ENCODE results near the gene NRP1. TPM values are rescaled to one million over a fixed set of nuclear protein-coding genes. Genes with fewer than 3 reads are reported as not detected.

NRP1 gene
- total and polyA plus RNA-seq, 2 donors (not counting 3 experiments of a cell fraction or from before 2014, with no cell fraction given): 122 to 306 TPM

DNA sequence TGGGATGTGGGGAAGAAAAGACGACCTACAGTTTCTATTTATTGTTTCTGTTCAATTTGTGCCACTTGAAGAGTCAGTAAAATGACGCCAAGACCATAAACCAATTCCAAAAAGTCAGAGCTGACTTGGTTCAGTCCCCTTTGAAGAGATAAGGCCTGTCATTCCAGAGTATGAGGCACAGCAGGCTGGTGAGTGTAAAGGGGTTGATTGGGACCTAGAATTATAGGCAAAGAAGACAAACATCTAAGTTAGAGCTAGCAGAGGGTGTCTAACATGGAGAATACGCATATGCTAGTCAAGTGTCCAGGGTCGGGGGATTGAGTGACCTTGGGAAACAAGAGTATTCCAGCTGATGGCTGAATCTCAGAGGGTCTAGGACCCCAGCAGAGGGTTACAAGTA is 23.6 kb downstream of the NRP1 start:
- no peak overlapping the region for H3K9ac ChIP-seq (replicated peaks; ENCODE audit: extremely low read depth, insufficient read depth, low read length)
- no peaks in the 10 kb centered on the region for H3K27me3 ChIP-seq (ENCODE audit: control insufficient read depth in 2 of 2, insufficient read depth in 2 of 2, low read length in 2 of 2)
- CTCF ChIA-PET: no interaction called here
- no peak overlapping the region for H3K27ac ChIP-seq (ENCODE audit: insufficient read depth, low read depth, low read length)
- no peak overlapping the region for H3K4me2 ChIP-seq (ENCODE audit: insufficient read depth, low read length)
- no peak for FAIRE-seq
- intact Hi-C loops (cut with micrococcal nuclease): no loop called here
- H3K36me3 ChIP-seq (ENCODE audit: control insufficient read depth in 2 of 2, extremely low read depth in 1 of 2, insufficient read depth in 2 of 2, low read length in 2 of 2): peaks cover 3 to 4% of the 10 kb centered on the region in 2 experiments
- POLR2A ChIA-PET: no interaction called here
- dilution Hi-C loops (cut with MboI; ENCODE audit: extremely low pct_ligation_motif_present, low sequenced_read_pairs): no loop called here
- BruUV-seq (replicated peaks): no TSS peak
- H3K79me2 ChIP-seq (ENCODE audit: control insufficient read depth, insufficient read depth, low read length): peaks cover 94% of the 10 kb centered on the region
- no peak for TF ChIP-seq POLR2AphosphoS5 (IDR thresholded peaks at IDR 0.05; ENCODE audit: insufficient read depth, low read depth, low read length)
- no peak for TF ChIP-seq MYC (IDR thresholded peaks at IDR 0.05; ENCODE audit: low read depth, low read length)
- TF ChIP-seq FOS (IDR thresholded peaks at IDR 0.05; ENCODE audit: borderline replicate concordance, insufficient read depth, low read length): no peak
- TF ChIP-seq GATA2 (IDR thresholded peaks at IDR 0.05; ENCODE audit: insufficient read depth, insufficient read length, low read depth, low read length): no peak
- TF ChIP-seq, protein P1, sequence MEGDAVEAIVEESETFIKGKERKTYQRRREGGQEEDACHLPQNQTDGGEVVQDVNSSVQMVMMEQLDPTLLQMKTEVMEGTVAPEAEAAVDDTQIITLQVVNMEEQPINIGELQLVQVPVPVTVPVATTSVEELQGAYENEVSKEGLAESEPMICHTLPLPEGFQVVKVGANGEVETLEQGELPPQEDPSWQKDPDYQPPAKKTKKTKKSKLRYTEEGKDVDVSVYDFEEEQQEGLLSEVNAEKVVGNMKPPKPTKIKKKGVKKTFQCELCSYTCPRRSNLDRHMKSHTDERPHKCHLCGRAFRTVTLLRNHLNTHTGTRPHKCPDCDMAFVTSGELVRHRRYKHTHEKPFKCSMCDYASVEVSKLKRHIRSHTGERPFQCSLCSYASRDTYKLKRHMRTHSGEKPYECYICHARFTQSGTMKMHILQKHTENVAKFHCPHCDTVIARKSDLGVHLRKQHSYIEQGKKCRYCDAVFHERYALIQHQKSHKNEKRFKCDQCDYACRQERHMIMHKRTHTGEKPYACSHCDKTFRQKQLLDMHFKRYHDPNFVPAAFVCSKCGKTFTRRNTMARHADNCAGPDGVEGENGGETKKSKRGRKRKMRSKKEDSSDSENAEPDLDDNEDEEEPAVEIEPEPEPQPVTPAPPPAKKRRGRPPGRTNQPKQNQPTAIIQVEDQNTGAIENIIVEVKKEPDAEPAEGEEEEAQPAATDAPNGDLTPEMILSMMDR (IDR thresholded peaks at IDR 0.05; ENCODE audit: extremely low read depth in 1 of 2, insufficient read depth in 1 of 2, low read depth in 1 of 2, low read length in 2 of 2): no peak
- TF ChIP-seq JUN (IDR thresholded peaks at IDR 0.05; ENCODE audit: borderline replicate concordance, insufficient read depth, insufficient read length, low read depth): no peak
- TF ChIP-seq EZH2 (IDR thresholded peaks at IDR 0.05; ENCODE audit: borderline replicate concordance, low read depth, low read length, severe bottlenecking): no peak
- TF ChIP-seq, protein P2, sequence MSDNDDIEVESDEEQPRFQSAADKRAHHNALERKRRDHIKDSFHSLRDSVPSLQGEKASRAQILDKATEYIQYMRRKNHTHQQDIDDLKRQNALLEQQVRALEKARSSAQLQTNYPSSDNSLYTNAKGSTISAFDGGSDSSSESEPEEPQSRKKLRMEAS (IDR thresholded peaks at IDR 0.05; ENCODE audit: insufficient read depth, insufficient read length): no peak
- no peak for TF ChIP-seq POLR2A (IDR thresholded peaks at IDR 0.05; ENCODE audit: low read depth, low read length)
- no peaks in the 10 kb centered on the region for H3K9me3 ChIP-seq (replicated peaks; ENCODE audit: control insufficient read depth, insufficient read depth, low read length)
- no peak overlapping the region for H2AFZ ChIP-seq (ENCODE audit: low read depth, low read length)
- H3K4me3 ChIP-seq (replicated peaks in 1 of 3; ENCODE audit: insufficient read depth in 1 of 3, low read depth in 1 of 3, low read length in 3 of 3): no peak overlapping the region
- H3K9me1 ChIP-seq (replicated peaks; ENCODE audit: control insufficient read depth, extremely low read depth, insufficient read depth, low read length): no peaks in the 10 kb centered on the region
- H3K4me1 ChIP-seq (ENCODE audit: control insufficient read depth, extremely low read depth, insufficient read depth, low read length): peaks cover 39% of the 10 kb centered on the region
- H4K20me1 ChIP-seq (replicated peaks; ENCODE audit: control insufficient read depth, extremely low read depth, insufficient read depth, low read length): no peaks in the 10 kb centered on the region
- no peak for DNase-seq (ENCODE audit: low read depth, low spot score)

Measured in endothelial cell of umbilical vein (primary cell).